OCI-LY1 (cell line): ENCODE data around the gene TLE7.

ENCODE experiments used
- H2AFZ ChIP-seq: fragments of 200-600 bp; sonication (generic), shearing (Covaris generic); 2 replicates; pipeline ENCODE4 v1.6.0; 2014; ENCODE audit warnings: antibody characterized with exemption, mild to moderate bottlenecking, low read length
- H3F3A ChIP-seq: fragments of 200-600 bp; sonication (generic), shearing (Covaris generic); 2 replicates; pipeline ENCODE4 v1.6.0; 2014; ENCODE audit warnings: mild to moderate bottlenecking, antibody characterized with exemption, low read length, moderate library complexity; ENCODE audit not compliant: insufficient read depth
- H3K27ac ChIP-seq: fragments of 200-600 bp; sonication (generic); 2 replicates; pipeline ENCODE4 v1.5.1; 2014; ENCODE audit warnings: low read length, mixed run types, mild to moderate bottlenecking, low read depth; ENCODE audit not compliant: poor library complexity, severe bottlenecking
- H3K27me3 ChIP-seq: fragments of 200-600 bp; sonication (generic); 2 replicates; pipeline ENCODE4 v1.6.0; 2014; ENCODE audit warnings: antibody characterized with exemption, mild to moderate bottlenecking, low read length, moderate library complexity; ENCODE audit not compliant: insufficient read depth
- H3K36me3 ChIP-seq: fragments of 200-600 bp; sonication (generic); 2 replicates; pipeline ENCODE4 v1.6.1; 2014; ENCODE audit warnings: mild to moderate bottlenecking, antibody characterized with exemption, low read length, moderate library complexity, mixed read lengths; ENCODE audit not compliant: insufficient read depth
- H3K4me1 ChIP-seq: fragments of 200-600 bp; sonication (generic); 2 replicates; pipeline ENCODE4 v1.5.1; 2014; ENCODE audit warnings: mild to moderate bottlenecking, low read length, moderate library complexity; ENCODE audit not compliant: insufficient read depth, severe bottlenecking
- H3K4me2 ChIP-seq: fragments of 200-600 bp; sonication (generic), shearing (Covaris generic); 2 replicates; pipeline ENCODE4 v1.6.1; 2014; ENCODE audit warnings: low read length
- H3K4me3 ChIP-seq: fragments of 200-600 bp; sonication (generic); 2 replicates; pipeline ENCODE4 v1.5.1; 2014; ENCODE audit warnings: low read length, low read depth, mild to moderate bottlenecking, mixed read lengths; ENCODE audit not compliant: poor library complexity, severe bottlenecking
- H3K79me2 ChIP-seq: fragments of 200-600 bp; shearing (Covaris generic); 2 replicates; pipeline ENCODE4 v1.6.1; 2016; ENCODE audit warnings: mixed run types, low read length, mixed read lengths; ENCODE audit not compliant: insufficient read depth
- H3K9ac ChIP-seq: fragments of 200-600 bp; sonication (generic), shearing (Covaris generic); 2 replicates; pipeline ENCODE4 v1.6.1; 2014; ENCODE audit warnings: mild to moderate bottlenecking, low read length, mixed read lengths
- H3K9me2 ChIP-seq: fragments of 200-600 bp; sonication (generic), shearing (Covaris generic); 2 replicates; pipeline ENCODE4 v1.6.1; 2014; ENCODE audit warnings: low read depth, mild to moderate bottlenecking, low read length, mixed read lengths
- H3K9me3 ChIP-seq: fragments of 200-600 bp; shearing (Covaris generic); 2 replicates; pipeline ENCODE4 v1.6.1; 2014; ENCODE audit warnings: low read length, mixed read lengths
- H4K20me1 ChIP-seq: fragments of 200-600 bp; sonication (generic), shearing (Covaris generic); 2 replicates; pipeline ENCODE4 v1.6.0; 2016; ENCODE audit warnings: mild to moderate bottlenecking, low read length; ENCODE audit not compliant: insufficient read depth
- CTCF ChIP-seq: fragments of 200-600 bp; sonication (generic), shearing (Covaris generic); IDR thresholded peaks from 2 replicates; pipeline ENCODE4 v1.5.1; 2017; ENCODE audit warnings: mild to moderate bottlenecking, antibody characterized with exemption, low read length, moderate library complexity, mixed read lengths
- EZH2 ChIP-seq: fragments of 200-600 bp; sonication (generic), shearing (Covaris generic); IDR thresholded peaks from 2 replicates; pipeline ENCODE4 v1.8.0; 2017; ENCODE audit warnings: borderline replicate concordance, mixed run types, mild to moderate bottlenecking, antibody characterized with exemption, low read length, moderate library complexity, mixed read lengths

Gene TLE7

GRCh38 chr16:71426880-71427615 is 14.8 kb downstream of the TLE7 start:
- Histone ChIP-seq H2AFZ (no peak overlapping the region), H3K9me3 (no peaks in the 10 kb centered on the region), H3K36me3 (no peaks in the 10 kb centered on the region), H3K4me1 (no peaks in the 10 kb centered on the region), H3K4me3 (no peak overlapping the region), H3K27ac (no peak overlapping the region), H3F3A (no peaks in the 10 kb centered on the region), H4K20me1 (no peaks in the 10 kb centered on the region), H3K79me2 (no peaks in the 10 kb centered on the region), H3K4me2 (no peak overlapping the region), H3K9me2 (no peaks in the 10 kb centered on the region), H3K9ac (no peak overlapping the region), H3K27me3 (peaks cover 8% of the 10 kb centered on the region)
- TF ChIP-seq EZH2, result no peak
- TF ChIP-seq CTCF, result no peak

DNA sequence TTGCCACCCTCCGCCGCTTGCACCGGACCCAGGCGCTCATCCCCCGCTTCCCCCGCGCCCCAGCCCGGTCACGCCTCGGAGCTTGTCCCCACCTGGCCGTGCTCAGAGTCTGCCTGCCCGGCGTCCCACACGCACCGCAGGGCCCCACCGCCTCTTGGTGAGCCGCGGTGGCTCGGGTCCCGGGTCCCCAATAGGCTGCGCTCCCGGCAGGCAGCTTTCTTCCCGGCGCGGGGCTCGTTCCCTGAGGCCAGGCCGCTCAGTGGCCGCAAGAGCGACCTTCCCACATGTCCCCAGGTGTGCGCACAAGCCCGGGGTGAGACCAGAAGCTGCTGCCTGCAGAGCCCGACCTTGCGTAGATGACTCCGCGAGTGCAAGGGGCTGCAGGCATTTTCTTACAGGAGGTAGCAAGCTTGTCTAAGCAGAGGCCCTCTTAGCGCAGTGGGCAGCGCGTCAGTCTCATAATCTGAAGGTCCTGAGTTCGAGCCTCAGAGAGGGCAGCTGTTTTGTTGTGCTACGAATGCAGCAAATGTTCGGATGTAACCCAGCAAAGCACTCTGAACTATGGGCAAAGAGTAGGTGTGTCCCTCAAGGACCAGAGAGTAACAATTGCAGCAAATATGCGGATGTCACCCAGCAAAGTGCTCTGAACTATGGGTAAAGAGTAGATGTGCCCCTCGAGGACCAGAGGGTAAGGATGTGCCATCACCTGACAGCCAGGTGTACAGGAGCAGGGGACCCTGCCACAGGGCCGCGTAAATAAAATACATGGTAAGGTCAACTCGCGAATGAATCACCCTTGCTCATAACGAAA is 15.6 kb downstream of the TLE7 start:
- no peaks in the 10 kb centered on the region for H3K4me1 ChIP-seq
- no peaks in the 10 kb centered on the region for H4K20me1 ChIP-seq
- no peak overlapping the region for H2AFZ ChIP-seq
- H3K27me3 ChIP-seq, result peaks cover 8% of the 10 kb centered on the region
- no peak overlapping the region for H3K27ac ChIP-seq
- no peaks in the 10 kb centered on the region for H3K9me3 ChIP-seq
- H3K36me3 ChIP-seq, result no peaks in the 10 kb centered on the region
- H3F3A ChIP-seq, result no peaks in the 10 kb centered on the region
- no peaks in the 10 kb centered on the region for H3K79me2 ChIP-seq
- peak overlapping the region; percentile 45; the same call in 1 of the 2 replicates for H3K4me2 ChIP-seq
- no peaks in the 10 kb centered on the region for H3K9me2 ChIP-seq
- no peak overlapping the region for H3K9ac ChIP-seq
- peak overlapping the region; percentile 47 for H3K4me3 ChIP-seq
- TF ChIP-seq EZH2 (no peak), CTCF (no peak)

DNA sequence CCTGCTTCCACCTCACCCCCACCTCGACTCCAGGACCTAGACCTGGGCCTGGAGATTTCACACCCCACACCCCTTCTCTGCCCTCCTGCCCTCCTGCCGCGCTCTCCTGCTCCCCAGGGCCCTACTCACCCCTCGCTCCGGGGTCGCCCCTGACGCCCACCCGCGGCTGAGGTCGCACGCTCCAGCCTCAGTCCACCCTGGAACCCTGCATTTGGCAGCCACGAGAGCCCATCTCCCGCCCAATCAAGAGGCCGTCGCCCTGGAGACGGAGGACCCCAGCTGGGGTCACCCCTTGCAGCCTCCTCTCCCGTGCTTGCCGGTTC is 16.1 kb downstream of the TLE7 start:
- Histone ChIP-seq H3K4me2 (peak overlapping the region; percentile 45; the same call in 1 of the 2 replicates), H3K27me3 (peaks cover 8% of the 10 kb centered on the region)

More for the DNA sequence above, 16.1 kb downstream of the TLE7 start:
- Histone ChIP-seq H2AFZ (no peak overlapping the region), H3K4me1 (no peaks in the 10 kb centered on the region), H3K9ac (no peak overlapping the region), H3K36me3 (no peaks in the 10 kb centered on the region), H4K20me1 (no peaks in the 10 kb centered on the region), H3K27ac (no peak overlapping the region), H3F3A (no peaks in the 10 kb centered on the region), H3K9me2 (no peaks in the 10 kb centered on the region), H3K4me3 (peak overlapping the region; percentile 47), H3K79me2 (no peaks in the 10 kb centered on the region), H3K9me3 (no peaks in the 10 kb centered on the region)
- TF ChIP-seq EZH2 (no peak), CTCF (no peak)
